ENCODE results near the gene EDEM1. TPM values are rescaled to one million over a fixed set of nuclear protein-coding genes. Genes with fewer than 3 reads are reported as not detected.
"Not testable (repeated sequence)": the region's sequence is repeated elsewhere in the genome, so short reads cannot be mapped to it uniquely, and the experiment has no call there.

Gene EDEM1
- total RNA-seq, 4 donors from 2014 or later: 48.1 to 127 (median 56.3) TPM

DNA sequence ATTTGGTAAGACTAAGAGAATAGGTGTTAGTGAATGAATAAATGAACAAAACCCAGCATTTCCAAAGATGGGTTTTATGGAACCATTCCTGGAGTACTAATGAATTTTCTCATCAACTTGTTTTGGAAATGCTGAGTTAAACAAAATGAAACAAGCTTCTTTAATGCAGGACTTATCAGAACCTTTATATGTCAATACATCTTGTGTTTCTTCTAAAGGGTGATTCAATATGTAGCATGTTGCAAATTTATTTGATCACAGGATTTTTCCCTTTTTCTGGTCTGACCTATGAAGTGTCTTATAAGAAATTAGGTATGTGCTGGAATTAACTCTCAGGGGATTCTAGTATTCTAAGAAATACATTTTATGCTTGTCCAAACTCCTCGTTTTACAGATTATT, 53.2 kb downstream of the EDEM1 start:
- no peak overlapping the region for H3K4me3 ChIP-seq

DNA sequence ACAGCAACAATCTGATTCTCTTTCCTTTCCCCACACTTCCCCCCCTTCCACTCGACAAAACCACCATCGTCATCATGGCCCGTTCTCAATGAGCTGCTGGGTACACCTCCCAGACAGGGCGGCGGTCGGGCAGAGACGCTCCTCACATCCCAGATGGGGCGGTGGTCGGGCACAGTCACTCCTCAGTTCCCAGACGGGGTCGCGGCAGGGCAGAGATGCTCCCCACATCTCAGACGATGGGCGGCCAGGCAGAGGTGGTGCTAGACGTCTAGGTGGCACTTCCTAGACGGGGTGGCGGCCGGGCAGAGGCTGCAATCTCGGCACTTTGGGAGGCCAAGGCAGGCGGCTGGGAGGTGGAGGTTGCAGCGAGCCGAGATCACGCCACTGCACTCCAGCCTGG, 55.3 kb downstream of the EDEM1 start:
- not testable (repeated sequence) for H3K27me3 ChIP-seq, H3K4me3 ChIP-seq, H3K27ac ChIP-seq, H3K36me3 ChIP-seq, H3K9me3 ChIP-seq, H3K4me1 ChIP-seq
- DNase-seq (ENCODE audit: low spot score in 2 of 2): peak in 1 of 2 donors; percentile 75
- WGBS: 96% methylated on average over 16 of the region's 23 CpGs

More for the DNA sequence above, 53.2 kb downstream of the EDEM1 start:
- TF ChIP-seq POLR2A (IDR thresholded peaks at IDR 0.05): no peak
- TF ChIP-seq, protein P1, sequence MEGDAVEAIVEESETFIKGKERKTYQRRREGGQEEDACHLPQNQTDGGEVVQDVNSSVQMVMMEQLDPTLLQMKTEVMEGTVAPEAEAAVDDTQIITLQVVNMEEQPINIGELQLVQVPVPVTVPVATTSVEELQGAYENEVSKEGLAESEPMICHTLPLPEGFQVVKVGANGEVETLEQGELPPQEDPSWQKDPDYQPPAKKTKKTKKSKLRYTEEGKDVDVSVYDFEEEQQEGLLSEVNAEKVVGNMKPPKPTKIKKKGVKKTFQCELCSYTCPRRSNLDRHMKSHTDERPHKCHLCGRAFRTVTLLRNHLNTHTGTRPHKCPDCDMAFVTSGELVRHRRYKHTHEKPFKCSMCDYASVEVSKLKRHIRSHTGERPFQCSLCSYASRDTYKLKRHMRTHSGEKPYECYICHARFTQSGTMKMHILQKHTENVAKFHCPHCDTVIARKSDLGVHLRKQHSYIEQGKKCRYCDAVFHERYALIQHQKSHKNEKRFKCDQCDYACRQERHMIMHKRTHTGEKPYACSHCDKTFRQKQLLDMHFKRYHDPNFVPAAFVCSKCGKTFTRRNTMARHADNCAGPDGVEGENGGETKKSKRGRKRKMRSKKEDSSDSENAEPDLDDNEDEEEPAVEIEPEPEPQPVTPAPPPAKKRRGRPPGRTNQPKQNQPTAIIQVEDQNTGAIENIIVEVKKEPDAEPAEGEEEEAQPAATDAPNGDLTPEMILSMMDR (IDR thresholded peaks at IDR 0.05): no peak
- no peak for TF ChIP-seq POLR2AphosphoS5 (IDR thresholded peaks at IDR 0.05)
- no peak for TF ChIP-seq EP300 (IDR thresholded peaks at IDR 0.05)
- DNase-seq (ENCODE audit: low spot score in 2 of 2): no peak
- Histone ChIP-seq H3K27me3 (no peaks in the 10 kb centered on the region), H3K9me3 (no peaks in the 10 kb centered on the region), H3K4me1 (no peaks in the 10 kb centered on the region), H3K27ac (no peak overlapping the region), H3K36me3 (no peaks in the 10 kb centered on the region)
- WGBS: 71% methylated on average over 1 of the region's 1 CpG

DNA sequence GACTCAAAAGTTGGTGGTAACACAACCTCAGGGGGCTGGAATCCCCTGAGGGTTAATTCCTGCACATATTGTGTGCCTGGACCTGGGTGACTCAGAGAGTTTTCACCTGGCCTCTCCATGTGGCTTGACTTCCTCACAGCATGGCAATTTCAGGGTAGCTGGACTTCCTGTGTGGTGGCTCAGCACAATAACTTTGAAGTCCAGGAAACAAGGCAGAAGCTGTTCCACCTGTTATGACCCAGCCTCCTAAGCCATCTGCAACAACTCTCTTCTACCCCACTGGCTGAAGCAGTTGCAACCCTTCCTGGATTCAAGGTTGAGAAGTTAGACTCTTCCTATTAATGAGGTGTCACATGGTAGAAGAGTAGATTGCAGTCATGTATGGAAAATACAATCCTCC, 58.4 kb downstream of the EDEM1 start:
- Histone ChIP-seq H3K27ac (no peak overlapping the region), H3K4me1 (peaks cover 5% of the 10 kb centered on the region), H3K36me3 (no peaks in the 10 kb centered on the region), H3K4me3 (no peak overlapping the region), H3K9me3 (no peaks in the 10 kb centered on the region), H3K27me3 (no peaks in the 10 kb centered on the region)
- peak in 1 of 2 donors; percentile 16 for DNase-seq (ENCODE audit: low spot score in 2 of 2)
- TF ChIP-seq POLR2AphosphoS5 (IDR thresholded peaks at IDR 0.05) (no peak), POLR2A (IDR thresholded peaks at IDR 0.05) (no peak), EP300 (IDR thresholded peaks at IDR 0.05) (no peak)
- TF ChIP-seq, protein P1 (IDR thresholded peaks at IDR 0.05): no peak

DNA sequence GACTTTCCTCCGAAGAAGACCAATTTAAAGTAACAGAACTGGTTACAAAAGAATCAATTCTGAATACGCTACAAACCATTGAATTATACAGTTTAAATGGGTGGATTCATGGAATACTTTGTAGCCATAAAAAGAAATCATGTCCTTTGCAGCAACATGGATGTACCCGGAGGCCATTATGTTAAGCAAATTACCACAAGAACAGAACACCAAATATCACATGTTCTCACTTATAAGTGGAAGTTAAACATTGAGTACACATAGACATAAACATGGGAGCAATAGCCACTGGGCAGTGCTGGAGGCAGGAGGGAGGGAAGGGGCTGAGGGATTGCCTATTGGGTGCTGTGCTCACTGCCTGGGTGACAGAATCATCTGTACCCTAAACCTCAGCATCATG, 61.3 kb downstream of the EDEM1 start:
- WGBS: 69% methylated on average over 3 of the region's 3 CpGs
- Histone ChIP-seq H3K27me3 (no peaks in the 10 kb centered on the region), H3K36me3 (no peaks in the 10 kb centered on the region), H3K27ac (no peak overlapping the region), H3K4me1 (peaks cover 9% of the 10 kb centered on the region), H3K9me3 (no peaks in the 10 kb centered on the region), H3K4me3 (no peak overlapping the region)
- no peak for DNase-seq (ENCODE audit: low spot score in 2 of 2)
- TF ChIP-seq POLR2A (IDR thresholded peaks at IDR 0.05): no peak
- TF ChIP-seq EP300 (IDR thresholded peaks at IDR 0.05): no peak
- TF ChIP-seq, protein P1 (IDR thresholded peaks at IDR 0.05): no peak
- no peak for TF ChIP-seq POLR2AphosphoS5 (IDR thresholded peaks at IDR 0.05)

DNA sequence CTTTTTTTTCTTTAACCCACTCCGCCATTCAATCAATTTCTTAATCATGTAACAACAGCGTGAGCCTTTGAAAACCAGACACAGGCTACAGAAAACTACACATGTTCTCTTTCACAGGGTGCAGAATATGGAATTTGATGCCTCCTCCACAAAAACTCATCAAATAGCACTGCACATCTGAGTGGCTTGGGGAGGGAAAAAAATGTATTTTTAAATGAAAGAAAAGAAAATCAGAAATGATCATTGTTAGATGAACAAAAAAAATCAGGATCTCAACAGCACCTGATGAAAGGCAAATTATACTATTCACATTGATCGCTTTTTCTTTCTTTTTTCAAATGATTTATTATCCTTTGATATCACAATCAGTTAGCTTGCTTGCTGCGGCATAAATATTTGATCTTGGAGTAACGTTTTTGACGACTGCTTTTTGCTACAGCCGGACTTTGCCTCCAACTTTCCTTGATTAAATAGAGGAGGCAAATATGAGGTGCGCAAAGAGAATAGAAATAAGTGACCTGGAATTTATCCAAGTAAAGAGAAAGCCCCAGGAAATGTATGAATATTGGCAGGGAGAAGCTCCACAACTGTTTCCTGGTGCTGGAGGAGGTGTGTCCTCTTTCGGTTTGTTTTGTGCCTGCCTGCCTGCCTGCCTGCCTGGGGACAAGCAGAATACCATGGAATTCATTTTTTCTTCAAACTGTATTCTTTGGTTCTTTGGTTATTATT, 63.1 kb downstream of the EDEM1 start:
- peak in 1 of 2 donors; percentile 8 for DNase-seq (ENCODE audit: low spot score in 2 of 2)
- Histone ChIP-seq H3K36me3 (no peaks in the 10 kb centered on the region), H3K4me3 (peak overlapping the region; percentile 29), H3K27me3 (no peaks in the 10 kb centered on the region), H3K9me3 (no peaks in the 10 kb centered on the region), H3K27ac (no peak overlapping the region), H3K4me1 (peaks cover 9% of the 10 kb centered on the region)
- TF ChIP-seq, protein P1 (IDR thresholded peaks at IDR 0.05): no peak
- TF ChIP-seq POLR2A (IDR thresholded peaks at IDR 0.05): no peak
- 26% methylated on average over 9 of the region's 9 CpGs for WGBS

DNA sequence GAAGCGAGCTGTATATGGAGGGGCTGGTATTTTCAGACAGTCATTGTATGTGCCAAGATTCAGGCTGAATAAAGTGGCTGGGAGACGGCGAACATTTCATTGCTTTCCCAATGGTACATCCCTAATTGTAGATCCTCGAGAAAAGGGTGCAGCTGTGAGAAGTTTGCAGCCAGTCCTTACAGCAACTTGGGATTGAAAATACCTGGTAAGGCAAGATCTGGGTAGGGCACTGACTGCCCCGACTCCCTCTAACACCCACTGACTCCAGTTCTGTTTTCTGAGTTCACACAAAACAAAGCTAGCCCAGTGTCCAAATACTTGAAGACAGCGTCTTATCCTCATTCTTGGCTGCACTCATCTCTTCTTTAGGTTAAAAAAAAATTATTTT, 63.7 kb downstream of the EDEM1 start:
- peaks cover 9% of the 10 kb centered on the region for H3K4me1 ChIP-seq
- H3K27ac ChIP-seq: no peak overlapping the region
- H3K27me3 ChIP-seq: no peaks in the 10 kb centered on the region
- DNase-seq (ENCODE audit: low spot score in 2 of 2): peak in 1 of 2 donors; percentile 52
- no peaks in the 10 kb centered on the region for H3K9me3 ChIP-seq
- no peaks in the 10 kb centered on the region for H3K36me3 ChIP-seq
- TF ChIP-seq EP300 (IDR thresholded peaks at IDR 0.05) (no peak), POLR2A (IDR thresholded peaks at IDR 0.05) (no peak), POLR2AphosphoS5 (IDR thresholded peaks at IDR 0.05) (no peak)
- TF ChIP-seq, protein P1 (IDR thresholded peaks at IDR 0.05): no peak
- WGBS: 35% methylated on average over 6 of the region's 6 CpGs
- H3K4me3 ChIP-seq: peak overlapping the region; percentile 29
